HepG2 (cell line): ENCODE results near the gene MBOAT7. TPM values are rescaled to one million over a fixed set of nuclear protein-coding genes. Genes with fewer than 3 reads are reported as not detected.

ENCODE experiments used
- ATF3 ChIP-seq: sonication (generic); formaldehyde crosslinking; IDR thresholded peaks from 2 replicates; pipeline ENCODE4 v1.4.0; 2020; ENCODE audit warnings: missing genetic modification reagents
- ATF4 ChIP-seq, 2 experiments: fragments of 450-650 bp in 1 of 2; sonication (generic) in 1 of 2; formaldehyde crosslinking; IDR thresholded peaks; 2 replicates each; pipeline versions ENCODE4 v1.5.0 to v1.8.0; 2020 to 2022; ENCODE audit warnings: mild to moderate bottlenecking in 1 of 2, missing genetic modification reagents in 1 of 2
- CENPX ChIP-seq: sonication (generic); formaldehyde crosslinking; IDR thresholded peaks from 2 replicates; pipeline ENCODE4 v1.9.0; 2021; ENCODE audit warnings: mild to moderate bottlenecking, missing genetic modification reagents, moderate library complexity
- CERS6 ChIP-seq: sonication (generic); formaldehyde crosslinking; IDR thresholded peaks from 2 replicates; pipeline ENCODE4 v1.5.0; 2020; ENCODE audit warnings: missing genetic modification reagents
- CREB1 ChIP-seq, 2 experiments: fragments of 450-650 bp in 1 of 2; IDR thresholded peaks; 2 replicates each; pipeline ENCODE4 v1.6.1; 2016 to 2017; ENCODE audit warnings: control low read depth in 1 of 2, mild to moderate bottlenecking in 1 of 2, missing compliant biosample characterization in 1 of 2, missing genetic modification characterization in 1 of 2
- FOXK2 ChIP-seq: fragments of 450-650 bp; IDR thresholded peaks from 2 replicates; pipeline ENCODE4 v1.6.1; 2016
- GABPA ChIP-seq, 2 experiments: IDR thresholded peaks; 2 replicates each; pipeline ENCODE4 v1.6.1; 2011 to 2016; ENCODE audit warnings: low read depth in 2 of 2, low read length in 1 of 2, missing biosample characterization in 1 of 2, missing genetic modification characterization in 1 of 2
- IRF2 ChIP-seq: IDR thresholded peaks from 2 replicates; pipeline ENCODE4 v1.6.1; 2018; ENCODE audit warnings: missing genetic modification reagents, missing compliant biosample characterization
- IRX3 ChIP-seq: sonication (generic); formaldehyde crosslinking; IDR thresholded peaks from 2 replicates; pipeline ENCODE4 v1.8.1; 2023; ENCODE audit warnings: mild to moderate bottlenecking, low read depth, missing genetic modification reagents, borderline replicate concordance
- MIER2 ChIP-seq: IDR thresholded peaks from 2 replicates; pipeline ENCODE4 v1.6.1; 2016; ENCODE audit warnings: missing biosample characterization, missing genetic modification reagents
- SETDB1 ChIP-seq: sonication (generic); formaldehyde crosslinking; IDR thresholded peaks from 2 replicates; pipeline ENCODE4 v1.5.1; 2020; ENCODE audit warnings: missing genetic modification reagents, mild to moderate bottlenecking, borderline replicate concordance
- SMAD1 ChIP-seq: sonication (generic); formaldehyde crosslinking; IDR thresholded peaks from 2 replicates; pipeline ENCODE4 v1.4.0; 2020; ENCODE audit warnings: missing genetic modification reagents, low read depth, mild to moderate bottlenecking, borderline replicate concordance
- TP53 ChIP-seq: sonication (generic); formaldehyde crosslinking; conservative IDR thresholded peaks from 2 replicates; pipeline ENCODE4 v1.4.0; 2020; ENCODE audit warnings: missing genetic modification reagents
- ZBED4 ChIP-seq: sonication (generic); formaldehyde crosslinking; IDR thresholded peaks from 2 replicates; pipeline ENCODE4 v1.4.0; 2020; ENCODE audit warnings: missing genetic modification reagents, borderline replicate concordance
- ZBTB14 ChIP-seq: sonication (generic); formaldehyde crosslinking; IDR thresholded peaks from 2 replicates; pipeline ENCODE4 v1.4.0; 2020; ENCODE audit warnings: missing genetic modification reagents
- ZNF143 ChIP-seq: sonication (generic); formaldehyde crosslinking; IDR thresholded peaks from 2 replicates; pipeline ENCODE4 v1.4.0; 2020; ENCODE audit warnings: missing genetic modification reagents
- ZNF441 ChIP-seq: sonication (generic); formaldehyde crosslinking; IDR thresholded peaks from 2 replicates; pipeline ENCODE4 v1.7.0; 2021; ENCODE audit warnings: missing genetic modification reagents, borderline replicate concordance
- ZNF605 ChIP-seq: sonication (generic); formaldehyde crosslinking; IDR thresholded peaks from 2 replicates; pipeline ENCODE4 v1.8.0; 2022; ENCODE audit warnings: mild to moderate bottlenecking, missing genetic modification reagents
- ZNF839 ChIP-seq: sonication (generic); formaldehyde crosslinking; IDR thresholded peaks from 2 replicates; pipeline ENCODE4 v1.4.0; 2020; ENCODE audit warnings: missing genetic modification reagents, mild to moderate bottlenecking, borderline replicate concordance
- ZSCAN30 ChIP-seq: sonication (generic); formaldehyde crosslinking; IDR thresholded peaks from 2 replicates; pipeline ENCODE4 v1.5.0; 2020; ENCODE audit warnings: mild to moderate bottlenecking, missing genetic modification reagents
- polyA plus RNA-seq, 8 experiments: library from polyadenylated mRNA; depleted of rRNA in 3 of 8; stranded (reverse) in 7 of 8; unstranded in 1 of 8; fragments of >200 nt; fragmentation: Illumina TruSeq in 4 of 8; extraction: Trizol in 4 of 8; gene quantifications; 2 replicates each; pipeline versions ENCODE4 v1.2.1 to v1.2.3, GENCODE V29; 2011 to 2016; ENCODE audit warnings: low read depth in 4 of 8, missing spikeins in 1 of 8, mixed read lengths in 1 of 8; ENCODE audit not compliant: insufficient read depth in 1 of 8
- total RNA-seq, 5 experiments: library from RNA; depleted of rRNA; stranded (reverse); fragments of >200 nt; fragmentation: Illumina TruSeq; extraction: Trizol; gene quantifications; 2 replicates each; pipeline ENCODE4 v1.2.3, GENCODE V29; 2016; ENCODE audit warnings: low read depth in 1 of 5

The MBOAT7 gene
- total and polyA plus RNA-seq, 2 of the 13 experiments (the other 11 are each of a cell fraction or from before 2014, with no cell fraction given), result 22.2 to 25.5 TPM

GRCh38 chr19:54207983-54208783, 18.8 kb upstream of the MBOAT7 start (continued):
- TF ChIP-seq FOXK2 (no peak), MIER2 (CRISPR knock-in tag) (no peak), CERS6 (CRISPR knock-in tag) (no peak), CREB1 (IDR thresholded peaks at IDR 0.05) (no peak), CREB1 (CRISPR knock-in tag; IDR thresholded peaks at IDR 0.05) (no peak), CENPX (CRISPR knock-in tag) (no peak), ZNF143 (CRISPR knock-in tag) (no peak), ZNF441 (CRISPR knock-in tag) (no peak), SMAD1 (CRISPR knock-in tag) (no peak), ZNF605 (CRISPR knock-in tag) (no peak), TP53 (CRISPR knock-in tag) (no peak), ZSCAN30 (CRISPR knock-in tag) (no peak), ATF4 (CRISPR knock-in tag; IDR thresholded peaks at IDR 0.05) (0 out of 4 replicates have a peak, but pooled peaks of 1 of the 2 experiments have one; percentile 8), SETDB1 (no peak), IRF2 (CRISPR knock-in tag) (0 out of 2 replicates have a peak, but pooled peaks have one; percentile 22), GABPA (IDR thresholded peaks at IDR 0.05; ENCODE audit: low read depth, low read length) (no peak), GABPA (CRISPR knock-in tag; IDR thresholded peaks at IDR 0.05; ENCODE audit: low read depth) (no peak), IRX3 (CRISPR knock-in tag) (no peak), ZNF839 (CRISPR knock-in tag) (no peak), ATF3 (CRISPR knock-in tag) (no peak), ZBTB14 (no peak), ZBED4 (no peak)
